Ishikawa (cell line): ENCODE measurements around the gene DMD.

Experiments
- CEBPB ChIP-seq: IDR thresholded peaks from 2 replicates; pipeline ENCODE4 v1.6.1; 2012
- FOXM1 ChIP-seq: IDR thresholded peaks from 2 replicates; pipeline ENCODE4 v1.6.1; 2012; ENCODE audit warnings: low read depth, borderline replicate concordance
- MAX ChIP-seq: IDR thresholded peaks from 2 replicates; pipeline ENCODE4 v1.6.1; 2012
- NFIC ChIP-seq: IDR thresholded peaks from 2 replicates; pipeline ENCODE4 v1.6.1; 2012
- RAD21 ChIP-seq: IDR thresholded peaks from 2 replicates; pipeline ENCODE4 v1.6.1; 2012; ENCODE audit warnings: low read depth
- TAF1 ChIP-seq: IDR thresholded peaks from 2 replicates; pipeline ENCODE4 v1.6.1; 2012; ENCODE audit warnings: low read depth, mild to moderate bottlenecking
- TF ChIP-seq, protein P1 (sequence below): IDR thresholded peaks from 2 replicates; pipeline ENCODE4 v1.6.1; 2012; ENCODE audit warnings: low read depth, mild to moderate bottlenecking

GRCh38 chrX:31074522-31074921 is 2136.8 kb downstream of the DMD start:
- TF ChIP-seq FOXM1 (no peak), MAX (no peak), NFIC (no peak), TAF1 (no peak), CEBPB (no peak), RAD21 (no peak)
- TF ChIP-seq, protein P1, sequence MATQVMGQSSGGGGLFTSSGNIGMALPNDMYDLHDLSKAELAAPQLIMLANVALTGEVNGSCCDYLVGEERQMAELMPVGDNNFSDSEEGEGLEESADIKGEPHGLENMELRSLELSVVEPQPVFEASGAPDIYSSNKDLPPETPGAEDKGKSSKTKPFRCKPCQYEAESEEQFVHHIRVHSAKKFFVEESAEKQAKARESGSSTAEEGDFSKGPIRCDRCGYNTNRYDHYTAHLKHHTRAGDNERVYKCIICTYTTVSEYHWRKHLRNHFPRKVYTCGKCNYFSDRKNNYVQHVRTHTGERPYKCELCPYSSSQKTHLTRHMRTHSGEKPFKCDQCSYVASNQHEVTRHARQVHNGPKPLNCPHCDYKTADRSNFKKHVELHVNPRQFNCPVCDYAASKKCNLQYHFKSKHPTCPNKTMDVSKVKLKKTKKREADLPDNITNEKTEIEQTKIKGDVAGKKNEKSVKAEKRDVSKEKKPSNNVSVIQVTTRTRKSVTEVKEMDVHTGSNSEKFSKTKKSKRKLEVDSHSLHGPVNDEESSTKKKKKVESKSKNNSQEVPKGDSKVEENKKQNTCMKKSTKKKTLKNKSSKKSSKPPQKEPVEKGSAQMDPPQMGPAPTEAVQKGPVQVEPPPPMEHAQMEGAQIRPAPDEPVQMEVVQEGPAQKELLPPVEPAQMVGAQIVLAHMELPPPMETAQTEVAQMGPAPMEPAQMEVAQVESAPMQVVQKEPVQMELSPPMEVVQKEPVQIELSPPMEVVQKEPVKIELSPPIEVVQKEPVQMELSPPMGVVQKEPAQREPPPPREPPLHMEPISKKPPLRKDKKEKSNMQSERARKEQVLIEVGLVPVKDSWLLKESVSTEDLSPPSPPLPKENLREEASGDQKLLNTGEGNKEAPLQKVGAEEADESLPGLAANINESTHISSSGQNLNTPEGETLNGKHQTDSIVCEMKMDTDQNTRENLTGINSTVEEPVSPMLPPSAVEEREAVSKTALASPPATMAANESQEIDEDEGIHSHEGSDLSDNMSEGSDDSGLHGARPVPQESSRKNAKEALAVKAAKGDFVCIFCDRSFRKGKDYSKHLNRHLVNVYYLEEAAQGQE, result no peak
